DND-41 (cell line): ENCODE measurements around the gene DPM1.

Experiments used
- ATAC-seq: fragments of 200-7000 bp; cut with Tn5 transposase; 3 replicates; pipeline ENCODE4 v1.9.1; 2021; ENCODE audit warnings: low read depth; ENCODE audit not compliant: insufficient read depth
- DNase-seq: peaks from one replicate; pipeline ENCODE4 v3.0.0-alpha.2; 2020
- H2AFZ ChIP-seq: 2 replicates; pipeline ENCODE4 v1.6.0; 2012; ENCODE audit warnings: low read depth, low read length
- H3K27ac ChIP-seq: 2 replicates; pipeline ENCODE4 v1.5.1; 2012; ENCODE audit warnings: low read length, inconsistent platforms
- H3K27me3 ChIP-seq: fragments of 200-600 bp; sonication (generic); 2 replicates; pipeline ENCODE4 v1.6.0; 2012; ENCODE audit warnings: low read length, mild to moderate bottlenecking, inconsistent platforms; ENCODE audit not compliant: insufficient read depth, poor library complexity
- H3K36me3 ChIP-seq: 2 replicates; pipeline ENCODE4 v1.5.1; 2012; ENCODE audit warnings: low read length, inconsistent platforms; ENCODE audit not compliant: insufficient read depth
- H3K4me1 ChIP-seq: 2 replicates; pipeline ENCODE4 v1.5.1; 2012; ENCODE audit warnings: mild to moderate bottlenecking, low read length; ENCODE audit not compliant: insufficient read depth
- H3K4me2 ChIP-seq: 2 replicates; pipeline ENCODE4 v1.6.0; 2012; ENCODE audit warnings: mild to moderate bottlenecking, moderate library complexity, low read length, inconsistent platforms; ENCODE audit not compliant: insufficient read depth
- H3K4me3 ChIP-seq, 2 experiments: fragments of 200-600 bp in 1 of 2; shearing (Covaris generic) in 1 of 2; 2 replicates each; pipeline ENCODE4 v1.5.1; 2012 to 2016; ENCODE audit warnings: inconsistent platforms in 2 of 2, low read length in 2 of 2, mild to moderate bottlenecking in 2 of 2, low read depth in 1 of 2, moderate library complexity in 1 of 2
- H3K79me2 ChIP-seq: 2 replicates; pipeline ENCODE4 v1.6.0; 2012; ENCODE audit warnings: low read length, inconsistent platforms; ENCODE audit not compliant: insufficient read depth
- H3K9ac ChIP-seq: 2 replicates; pipeline ENCODE4 v1.6.0; 2012; ENCODE audit warnings: low read depth, mild to moderate bottlenecking, inconsistent platforms, low read length, moderate library complexity
- H3K9me3 ChIP-seq: 2 replicates; pipeline ENCODE4 v1.5.1; 2012; ENCODE audit warnings: low read length, moderate library complexity, mild to moderate bottlenecking, inconsistent platforms; ENCODE audit not compliant: insufficient read depth, severe bottlenecking
- H4K20me1 ChIP-seq: 2 replicates; pipeline ENCODE4 v1.6.0; 2012; ENCODE audit warnings: low read length; ENCODE audit not compliant: insufficient read depth
- EZH2 ChIP-seq: IDR thresholded peaks from 3 replicates; pipeline ENCODE4 v1.6.1; 2012; ENCODE audit warnings: borderline replicate concordance, low read depth, mild to moderate bottlenecking, moderate library complexity, low read length, inconsistent platforms; ENCODE audit not compliant: severe bottlenecking
- TF ChIP-seq, protein P1 (sequence below): IDR thresholded peaks from 2 replicates; pipeline ENCODE4 v1.5.1; 2012; ENCODE audit warnings: borderline replicate concordance, low read length, moderate library complexity, mild to moderate bottlenecking; ENCODE audit not compliant: poor library complexity, severe bottlenecking; ENCODE audit errors: extremely low read depth

Gene DPM1

DNA sequence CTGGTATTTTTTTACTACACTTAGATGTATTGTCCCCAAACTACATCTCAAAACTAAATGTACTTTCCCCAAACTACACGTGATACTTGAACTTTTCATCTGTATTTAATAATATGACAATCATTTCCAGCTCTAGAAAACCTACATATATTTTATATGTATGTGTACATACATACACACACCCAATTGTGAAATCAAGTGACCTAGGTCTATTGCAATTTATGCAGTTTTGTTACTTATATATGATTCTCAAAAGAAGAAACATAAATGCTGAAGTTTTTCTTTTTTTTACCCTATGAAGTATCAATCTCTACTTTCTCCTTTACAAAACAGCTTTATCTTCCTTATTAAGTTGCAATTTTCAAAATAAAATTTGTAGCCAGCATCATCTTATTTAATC lies 31.8 kb downstream of the DPM1 start:
- Histone ChIP-seq H3K4me1 (peaks cover 50% of the 10 kb centered on the region), H4K20me1 (peaks cover 83% of the 10 kb centered on the region), H3K9ac (no peak overlapping the region), H3K4me2 (peak overlapping the region; percentile 72; the same call in 1 of the 2 replicates), H3K79me2 (peaks cover 94% of the 10 kb centered on the region), H3K36me3 (peaks cover 76% of the 10 kb centered on the region), H3K9me3 (no peaks in the 10 kb centered on the region), H3K27me3 (no peaks in the 10 kb centered on the region), H3K4me3 (no peak overlapping the region; a peak in 1 of 4 replicates), H3K27ac (no peak overlapping the region), H2AFZ (no peak overlapping the region)
- ATAC-seq = no peak
- DNase-seq = no peak
- TF ChIP-seq, protein P1, sequence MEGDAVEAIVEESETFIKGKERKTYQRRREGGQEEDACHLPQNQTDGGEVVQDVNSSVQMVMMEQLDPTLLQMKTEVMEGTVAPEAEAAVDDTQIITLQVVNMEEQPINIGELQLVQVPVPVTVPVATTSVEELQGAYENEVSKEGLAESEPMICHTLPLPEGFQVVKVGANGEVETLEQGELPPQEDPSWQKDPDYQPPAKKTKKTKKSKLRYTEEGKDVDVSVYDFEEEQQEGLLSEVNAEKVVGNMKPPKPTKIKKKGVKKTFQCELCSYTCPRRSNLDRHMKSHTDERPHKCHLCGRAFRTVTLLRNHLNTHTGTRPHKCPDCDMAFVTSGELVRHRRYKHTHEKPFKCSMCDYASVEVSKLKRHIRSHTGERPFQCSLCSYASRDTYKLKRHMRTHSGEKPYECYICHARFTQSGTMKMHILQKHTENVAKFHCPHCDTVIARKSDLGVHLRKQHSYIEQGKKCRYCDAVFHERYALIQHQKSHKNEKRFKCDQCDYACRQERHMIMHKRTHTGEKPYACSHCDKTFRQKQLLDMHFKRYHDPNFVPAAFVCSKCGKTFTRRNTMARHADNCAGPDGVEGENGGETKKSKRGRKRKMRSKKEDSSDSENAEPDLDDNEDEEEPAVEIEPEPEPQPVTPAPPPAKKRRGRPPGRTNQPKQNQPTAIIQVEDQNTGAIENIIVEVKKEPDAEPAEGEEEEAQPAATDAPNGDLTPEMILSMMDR = no peak

DNA sequence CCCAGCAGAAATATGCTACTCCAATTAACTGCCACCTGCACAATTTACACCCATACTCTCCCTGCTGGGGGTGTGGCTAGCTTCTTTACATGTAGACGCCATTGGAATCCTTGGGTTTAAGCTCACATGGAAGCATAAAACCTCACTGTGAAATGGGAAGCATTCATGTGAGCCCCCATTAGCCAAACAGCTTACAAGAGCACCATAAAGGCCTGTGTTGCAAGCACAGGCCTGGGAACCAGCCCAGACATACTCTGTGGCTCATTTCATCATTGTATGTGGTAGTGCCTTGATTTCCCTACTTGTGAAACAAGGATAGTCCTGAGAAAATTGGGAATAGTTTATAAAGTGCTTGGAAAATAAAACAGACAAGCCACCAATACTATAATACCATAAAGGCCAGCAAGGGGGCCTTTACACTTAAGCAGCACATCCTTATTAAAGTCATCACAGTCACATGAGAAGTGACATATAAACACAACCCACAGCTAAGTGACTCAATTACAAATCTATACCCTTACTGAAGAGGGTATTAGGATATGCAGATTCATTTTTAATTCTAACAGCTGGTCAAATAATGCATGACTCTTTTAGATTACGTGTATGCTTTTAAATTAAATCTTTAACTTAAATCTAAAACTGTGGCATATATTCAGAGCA lies 33.9 kb downstream of the DPM1 start:
- Histone ChIP-seq H3K27ac (no peak overlapping the region), H3K4me3 (no peak overlapping the region), H3K36me3 (peaks cover 89% of the 10 kb centered on the region), H3K9ac (no peak overlapping the region), H2AFZ (no peak overlapping the region), H3K9me3 (no peaks in the 10 kb centered on the region), H4K20me1 (peaks cover 97% of the 10 kb centered on the region), H3K4me2 (peak overlapping the region; percentile 72; the same call in 1 of the 2 replicates), H3K27me3 (no peaks in the 10 kb centered on the region), H3K4me1 (peaks cover 46% of the 10 kb centered on the region), H3K79me2 (peaks cover 100% of the 10 kb centered on the region)
- no peak for DNase-seq
- no peak for ATAC-seq
- TF ChIP-seq, protein P1 = no peak
- TF ChIP-seq EZH2 = no peak

DNA sequence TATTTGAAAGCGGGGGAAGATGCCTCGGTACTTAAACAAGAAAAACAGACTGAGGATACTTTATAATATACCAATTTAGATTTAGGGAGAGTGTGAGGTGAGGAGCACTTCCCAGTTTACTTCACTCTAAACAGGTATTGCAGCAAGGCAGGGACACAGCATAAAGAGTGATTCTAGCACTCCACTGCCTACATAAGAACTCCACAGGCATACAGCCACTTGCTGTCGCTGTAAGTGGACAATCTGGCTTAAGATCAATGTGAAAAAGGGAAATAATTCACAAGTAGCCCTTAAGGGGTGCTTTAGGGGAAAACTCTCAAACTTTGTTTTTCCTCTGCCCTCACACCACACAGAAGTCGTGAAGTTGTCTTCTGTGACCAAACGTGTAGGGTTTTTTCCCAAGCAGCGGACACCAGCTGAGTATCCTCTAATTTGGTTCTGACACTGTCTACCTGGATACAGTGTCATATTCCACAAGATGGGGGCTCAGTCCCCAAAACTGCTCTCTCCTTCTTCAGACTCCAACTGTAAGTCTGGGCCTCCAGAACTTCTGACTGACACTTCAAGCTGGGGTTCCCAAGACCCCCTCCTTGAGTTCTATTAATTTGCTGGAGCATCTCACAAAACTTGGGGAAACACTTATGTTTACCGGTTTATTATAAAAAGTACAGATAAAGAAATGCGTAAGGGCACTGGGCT lies 36.4 kb downstream of the DPM1 start:
- Histone ChIP-seq H3K9ac (no peak overlapping the region), H2AFZ (no peak overlapping the region), H3K4me2 (no peak overlapping the region), H3K4me1 (peaks cover 21% of the 10 kb centered on the region), H3K27ac (no peak overlapping the region), H3K27me3 (no peaks in the 10 kb centered on the region), H3K4me3 (no peak overlapping the region), H3K9me3 (no peaks in the 10 kb centered on the region), H4K20me1 (peaks cover 97% of the 10 kb centered on the region), H3K79me2 (peaks cover 100% of the 10 kb centered on the region), H3K36me3 (peaks cover 86% of the 10 kb centered on the region)
- TF ChIP-seq EZH2 = no peak
- TF ChIP-seq, protein P1 = no peak
- DNase-seq = no peak
- no peak for ATAC-seq
